ENCODE results near the gene IGFL4. TPM values are rescaled to one million over a fixed set of nuclear protein-coding genes. Genes with fewer than 3 reads are reported as not detected.

The IGFL4 gene
- total and polyA plus RNA-seq, 9 of the 15 experiments (the other 6 are each of a cell fraction or from before 2014, with no cell fraction given), result not detected

DNA sequence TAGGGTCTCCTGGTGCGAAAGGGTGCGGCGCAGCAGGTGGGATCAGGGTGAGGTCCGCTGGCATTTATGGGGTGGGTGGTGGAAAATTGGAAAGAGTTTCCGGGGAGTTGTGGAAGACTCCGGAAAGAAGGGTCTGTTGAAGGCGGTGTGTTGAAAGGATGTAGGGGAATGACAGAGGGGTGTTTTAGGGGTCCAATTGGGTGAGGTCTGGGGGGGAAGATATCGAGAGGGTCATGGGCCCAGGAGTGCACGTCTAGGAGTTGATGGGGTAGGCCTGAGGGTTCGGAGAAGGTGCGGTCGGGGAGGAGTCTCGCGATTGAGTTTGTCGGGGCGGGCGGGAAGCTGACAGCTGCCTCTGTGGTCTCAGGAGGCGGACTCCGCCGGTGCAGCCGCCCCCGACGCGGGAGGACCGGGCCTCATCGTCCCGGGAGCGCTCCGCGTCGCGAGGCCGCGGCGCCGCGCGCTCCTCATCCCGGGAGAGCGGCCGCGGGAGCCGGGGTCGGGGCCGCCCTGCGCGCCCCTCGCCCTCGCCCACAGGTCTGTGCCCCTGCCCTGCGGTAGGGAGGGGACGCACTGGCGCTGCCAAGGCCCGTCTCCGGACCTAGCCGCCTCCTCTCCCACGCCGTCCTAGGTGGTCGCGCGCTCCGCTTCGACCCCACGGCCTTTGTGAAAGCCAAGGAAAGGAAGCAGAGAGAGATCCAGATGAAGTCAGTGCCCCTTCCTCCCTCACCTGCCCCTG lies 24.9 kb downstream of the IGFL4 start:
- POLR2A ChIA-PET, result no interaction called here
- ATAC-seq, result no peak

More for the DNA sequence above, 24.9 kb downstream of the IGFL4 start:
- H3K36me3 ChIP-seq (ENCODE audit: control insufficient read depth, insufficient read depth, low read length), result peaks cover 14% of the 10 kb centered on the region; the same call in 1 of the 3 replicates
- H2AFZ ChIP-seq (ENCODE audit: low read depth, low read length), result no peak overlapping the region
- no peak overlapping the region for H3K27ac ChIP-seq (ENCODE audit: extremely low read depth, low read depth, low read length)
- H3K4me2 ChIP-seq (ENCODE audit: insufficient read depth, low read length), result peak overlapping the region; percentile 75; the same call in 1 of the 2 replicates
- peaks cover 5 to 30% of the 10 kb centered on the region in 2 experiments; a peak in 4 of 5 replicates for H3K4me1 ChIP-seq (replicated peaks in 1 of 2; ENCODE audit: control insufficient read depth in 2 of 2, insufficient read depth in 2 of 2, low read length in 2 of 2)
- CTCF ChIA-PET (ENCODE audit: low intra/inter-chr PET ratio), result interaction anchor here (0.7 to 1.3 kb wide), 2 partner anchors 62 to 198 kb away, joined by 3 to 4 read pairs; no protein-coding TSS in a partner anchor
- in situ Hi-C loops (cut with MboI) (no loop called here), intact Hi-C loops (cut with micrococcal nuclease) (no loop called here)
- H3K79me2 ChIP-seq (ENCODE audit: control insufficient read depth, insufficient read depth, low read length), result no peaks in the 10 kb centered on the region
- TF ChIP-seq HNRNPL (IDR thresholded peaks at IDR 0.05; ENCODE audit: low read depth, low read length) (peak; percentile 74; the same call in 1 of the 2 replicates), JUND (IDR thresholded peaks at IDR 0.05; ENCODE audit: borderline replicate concordance, low read depth, low read length) (no peak), JUND (tag; IDR thresholded peaks at IDR 0.05; ENCODE audit: borderline replicate concordance, low read depth, low read length) (no peak), RBFOX2 (IDR thresholded peaks at IDR 0.05; ENCODE audit: low read depth, low read length) (0 out of 2 replicates have a peak, but pooled peaks have one; percentile 13)
- no TSS peak for BruUV-seq (replicated peaks)
- WGBS (ENCODE audit: insufficient coverage, low coverage, missing lambda C conversion rate), result 96% methylated on average over 18 of the region's 63 CpGs
- H3K9me3 ChIP-seq (replicated peaks; ENCODE audit: control insufficient read depth, insufficient read depth, low read depth, low read length), result no peaks in the 10 kb centered on the region
- no peak for FAIRE-seq
- no peaks in the 10 kb centered on the region for H3K27me3 ChIP-seq (ENCODE audit: control insufficient read depth in 2 of 2, insufficient read depth in 2 of 2, low read length in 2 of 2)
- no peak for DNase-seq (ENCODE audit: extremely low read depth in 1 of 4, low spot score in 3 of 4)
- H3K4me3 ChIP-seq, result no peak overlapping the region
- no peaks in the 10 kb centered on the region for H3K9me1 ChIP-seq (ENCODE audit: control insufficient read depth, insufficient read depth, low read length)
- H4K20me1 ChIP-seq (replicated peaks; ENCODE audit: control insufficient read depth, insufficient read depth, low read length), result peaks cover 2% of the 10 kb centered on the region; the same call in 1 of the 2 replicates
- H3K9ac ChIP-seq (ENCODE audit: insufficient read depth in 1 of 2, low read depth in 2 of 2, low read length in 2 of 2), result peak overlapping the region in 1 of 2 experiments; percentile 90; a peak in 2 of 4 replicates
